Central memory CD8-positive, alpha-beta T cell (primary cell): ENCODE results near the gene SLC39A11.

Source experiments
- ATAC-seq: fragments of 150-1000 bp; cut with Tn5 transposase; replicated peaks from 2 replicates; pipeline ENCODE4 v1.10.0; 2022; ENCODE audit warnings: mild to moderate bottlenecking, moderate FRiP score, moderate number of reproducible peaks; ENCODE audit not compliant: poor library complexity, severe bottlenecking; ENCODE audit errors: extremely low read depth
- DNase-seq, 2 donors: peaks; one replicate each; pipeline ENCODE4 v3.0.0; 2021; ENCODE audit warnings: low spot score in 2 of 2
- H3K27ac Mint-ChIP-seq: one replicate; pipeline ENCODE4 v1.8.0; 2022; ENCODE audit warnings: low read depth, mild to moderate bottlenecking, moderate library complexity, mixed read lengths
- H3K27me3 Mint-ChIP-seq: one replicate; pipeline ENCODE4 v1.8.0; 2022; ENCODE audit warnings: mixed read lengths
- H3K36me3 Mint-ChIP-seq: one replicate; pipeline ENCODE4 v1.8.0; 2022; ENCODE audit warnings: mild to moderate bottlenecking, moderate library complexity, mixed read lengths; ENCODE audit not compliant: insufficient read depth
- H3K4me1 Mint-ChIP-seq: one replicate; pipeline ENCODE4 v1.8.0; 2022; ENCODE audit warnings: mixed read lengths
- H3K4me3 Mint-ChIP-seq: one replicate; pipeline ENCODE4 v1.8.0; 2022; ENCODE audit warnings: mild to moderate bottlenecking, moderate library complexity, mixed read lengths
- H3K9me3 Mint-ChIP-seq: one replicate; pipeline ENCODE4 v1.8.0; 2022; ENCODE audit warnings: mixed read lengths

SLC39A11 gene

DNA sequence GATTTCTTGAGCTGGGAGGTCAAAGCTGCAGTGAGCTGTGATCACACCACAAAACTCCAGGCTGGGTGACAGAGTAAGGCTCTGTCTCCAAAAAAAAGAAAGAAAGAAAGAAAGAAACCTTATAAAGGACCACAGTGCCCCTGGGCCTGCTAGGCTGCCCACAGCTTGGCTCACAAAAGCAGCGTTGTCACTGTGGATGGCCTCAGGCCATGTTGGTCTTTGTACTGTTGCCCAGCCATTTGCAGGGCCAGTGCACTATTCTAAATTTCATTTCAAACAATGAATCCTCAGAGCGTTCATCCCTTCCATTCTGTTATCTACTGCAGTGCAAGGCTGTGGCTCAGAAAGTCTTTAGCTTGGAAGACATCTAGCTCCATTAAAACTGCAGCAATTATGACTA is 208.4 kb downstream of the SLC39A11 start:
- Mint-ChIP-seq H3K4me1 (no peaks in the 10 kb centered on the region), H3K9me3 (peaks cover 11% of the 10 kb centered on the region), H3K36me3 (no peaks in the 10 kb centered on the region), H3K27ac (no peak overlapping the region), H3K27me3 (no peaks in the 10 kb centered on the region), H3K4me3 (no peak overlapping the region)
- ATAC-seq: no peak
- no peak for DNase-seq

DNA sequence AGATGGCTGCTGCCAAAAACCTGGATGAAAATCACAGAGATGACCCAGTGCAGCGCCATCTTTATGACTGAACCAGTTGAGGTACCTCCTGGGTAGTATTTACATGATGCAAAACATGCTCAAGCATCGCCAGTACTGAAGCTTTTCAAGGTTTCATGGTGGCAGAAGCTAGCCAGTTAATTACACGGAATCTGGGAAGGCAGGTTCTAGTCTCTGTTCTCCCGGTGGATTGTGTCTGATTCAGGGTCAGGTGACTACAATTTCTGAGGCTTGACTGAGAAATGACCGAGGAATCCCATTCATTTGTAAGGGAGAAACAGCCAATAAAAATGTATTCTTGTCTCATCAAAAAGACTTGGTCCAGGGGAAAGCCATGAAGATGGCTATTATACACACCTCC is 209.1 kb downstream of the SLC39A11 start:
- H3K9me3 Mint-ChIP-seq: peaks cover 11% of the 10 kb centered on the region
- no peak overlapping the region for H3K4me3 Mint-ChIP-seq
- no peak for DNase-seq
- H3K27ac Mint-ChIP-seq: no peak overlapping the region
- no peaks in the 10 kb centered on the region for H3K4me1 Mint-ChIP-seq
- no peaks in the 10 kb centered on the region for H3K36me3 Mint-ChIP-seq
- no peak for ATAC-seq
- no peaks in the 10 kb centered on the region for H3K27me3 Mint-ChIP-seq

GRCh38 chr17:72882426-72882825 is 210.1 kb downstream of the SLC39A11 start:
- Mint-ChIP-seq H3K36me3 (no peaks in the 10 kb centered on the region), H3K4me3 (no peak overlapping the region), H3K9me3 (peaks cover 11% of the 10 kb centered on the region), H3K27me3 (no peaks in the 10 kb centered on the region), H3K4me1 (no peaks in the 10 kb centered on the region), H3K27ac (no peak overlapping the region)
- DNase-seq (no peak), ATAC-seq (no peak)

- H3K36me3 Mint-ChIP-seq: no peaks in the 10 kb centered on the region
- H3K4me1 Mint-ChIP-seq: no peaks in the 10 kb centered on the region
- ATAC-seq (no peak), DNase-seq (no peak)
- no peak overlapping the region for H3K4me3 Mint-ChIP-seq
- no peak overlapping the region for H3K27ac Mint-ChIP-seq
- no peaks in the 10 kb centered on the region for H3K27me3 Mint-ChIP-seq
- peaks cover 11% of the 10 kb centered on the region for H3K9me3 Mint-ChIP-seq
These were observed 212.6 kb downstream of the SLC39A11 start for GRCh38 chr17:72879877-72880276.

DNA sequence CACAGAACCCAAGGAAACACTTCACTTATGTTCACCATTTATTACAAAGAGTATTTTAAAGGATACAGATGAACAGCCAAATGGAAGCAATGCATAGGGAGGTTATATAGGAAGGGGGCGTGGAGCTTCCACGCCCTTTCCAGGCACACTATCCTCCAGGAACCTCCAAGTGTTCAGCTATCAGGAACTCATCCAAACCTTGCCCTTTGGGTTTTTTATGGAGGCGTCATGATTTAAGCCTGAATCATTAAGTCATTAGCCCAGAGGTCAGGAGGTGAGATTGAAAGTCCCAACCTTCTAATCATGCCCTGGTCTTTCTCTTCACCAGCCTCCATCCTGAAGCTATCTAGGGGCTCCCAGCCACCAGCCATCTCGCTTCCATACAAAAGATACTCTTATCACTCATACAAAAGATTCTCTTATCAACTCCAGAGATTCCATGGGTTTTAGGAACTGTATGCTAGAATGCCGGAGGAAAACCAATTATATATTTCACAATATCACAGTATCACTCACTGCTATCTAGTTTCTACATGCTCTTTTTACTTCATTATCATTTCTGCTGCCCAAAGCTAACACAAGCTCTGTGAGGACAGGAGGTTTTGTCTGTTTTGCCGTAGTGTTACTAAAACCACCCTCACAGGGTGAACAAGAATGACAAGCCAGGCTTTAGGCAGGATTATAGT is 213.4 kb downstream of the SLC39A11 start:
- ATAC-seq: no peak
- Mint-ChIP-seq H3K36me3 (no peaks in the 10 kb centered on the region), H3K9me3 (peaks cover 11% of the 10 kb centered on the region), H3K27ac (no peak overlapping the region), H3K27me3 (no peaks in the 10 kb centered on the region), H3K4me1 (no peaks in the 10 kb centered on the region), H3K4me3 (no peak overlapping the region)
- no peak for DNase-seq

- H3K4me3 Mint-ChIP-seq: no peak overlapping the region
- ATAC-seq: no peak
- H3K9me3 Mint-ChIP-seq: peaks cover 11% of the 10 kb centered on the region
- no peak for DNase-seq
- no peak overlapping the region for H3K27ac Mint-ChIP-seq
- no peaks in the 10 kb centered on the region for H3K36me3 Mint-ChIP-seq
- H3K4me1 Mint-ChIP-seq: no peaks in the 10 kb centered on the region
- H3K27me3 Mint-ChIP-seq: no peaks in the 10 kb centered on the region
These were observed 215.1 kb downstream of the SLC39A11 start for GRCh38 chr17:72877348-72877747.

DNA sequence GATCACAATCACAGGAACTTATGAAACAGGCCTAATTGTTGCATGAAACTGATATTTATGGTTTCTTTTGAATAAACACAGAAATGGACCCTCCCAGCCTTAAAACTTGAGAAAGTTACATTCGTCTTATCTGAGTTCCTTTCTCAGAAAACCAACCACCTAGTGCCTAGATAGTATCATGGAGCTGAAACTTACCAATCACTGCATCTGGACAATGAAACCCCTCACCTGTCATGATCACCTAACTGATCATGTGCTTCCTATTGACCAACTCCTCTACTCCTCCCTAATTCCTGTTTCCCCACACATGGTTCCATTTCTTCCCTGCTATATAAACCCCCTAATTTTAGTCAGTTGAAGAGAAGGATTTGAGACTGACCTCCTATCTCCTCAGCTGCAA is 216.1 kb downstream of the SLC39A11 start:
- peaks cover 11% of the 10 kb centered on the region for H3K9me3 Mint-ChIP-seq
- no peak overlapping the region for H3K4me3 Mint-ChIP-seq
- H3K36me3 Mint-ChIP-seq: no peaks in the 10 kb centered on the region
- DNase-seq (no peak), ATAC-seq (no peak)
- no peak overlapping the region for H3K27ac Mint-ChIP-seq
- no peaks in the 10 kb centered on the region for H3K27me3 Mint-ChIP-seq
- no peaks in the 10 kb centered on the region for H3K4me1 Mint-ChIP-seq

DNA sequence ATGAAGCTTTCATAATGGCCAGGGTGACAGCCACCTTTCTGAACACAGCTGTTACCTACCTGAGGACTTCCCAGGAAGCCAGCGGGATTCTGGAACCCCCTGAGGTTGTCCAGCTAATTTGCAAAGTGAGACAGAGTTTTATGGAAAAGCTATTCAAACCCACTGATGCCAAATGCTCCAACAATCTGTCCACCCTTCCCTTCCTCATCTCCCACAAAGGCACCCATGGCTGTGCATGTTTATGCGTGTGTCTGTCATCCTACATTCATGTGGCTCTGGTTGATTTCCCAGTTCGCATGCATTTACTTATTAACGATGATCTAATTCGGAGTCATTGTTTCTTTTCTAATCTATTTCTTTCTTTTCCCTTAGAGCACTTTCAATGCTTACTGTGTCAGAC is 217.1 kb downstream of the SLC39A11 start:
- no peak overlapping the region for H3K27ac Mint-ChIP-seq
- H3K36me3 Mint-ChIP-seq: no peaks in the 10 kb centered on the region
- H3K4me1 Mint-ChIP-seq: no peaks in the 10 kb centered on the region
- H3K4me3 Mint-ChIP-seq: no peak overlapping the region
- DNase-seq: no peak
- no peak for ATAC-seq
- H3K9me3 Mint-ChIP-seq: peaks cover 9% of the 10 kb centered on the region
- H3K27me3 Mint-ChIP-seq: no peaks in the 10 kb centered on the region

GRCh38 chr17:72872396-72872795 is 220.1 kb downstream of the SLC39A11 start:
- H3K4me1 Mint-ChIP-seq: no peaks in the 10 kb centered on the region
- no peaks in the 10 kb centered on the region for H3K27me3 Mint-ChIP-seq
- ATAC-seq: no peak
- H3K36me3 Mint-ChIP-seq: no peaks in the 10 kb centered on the region
- no peak overlapping the region for H3K4me3 Mint-ChIP-seq
- DNase-seq: no peak
- no peaks in the 10 kb centered on the region for H3K9me3 Mint-ChIP-seq
- H3K27ac Mint-ChIP-seq: no peak overlapping the region

DNA sequence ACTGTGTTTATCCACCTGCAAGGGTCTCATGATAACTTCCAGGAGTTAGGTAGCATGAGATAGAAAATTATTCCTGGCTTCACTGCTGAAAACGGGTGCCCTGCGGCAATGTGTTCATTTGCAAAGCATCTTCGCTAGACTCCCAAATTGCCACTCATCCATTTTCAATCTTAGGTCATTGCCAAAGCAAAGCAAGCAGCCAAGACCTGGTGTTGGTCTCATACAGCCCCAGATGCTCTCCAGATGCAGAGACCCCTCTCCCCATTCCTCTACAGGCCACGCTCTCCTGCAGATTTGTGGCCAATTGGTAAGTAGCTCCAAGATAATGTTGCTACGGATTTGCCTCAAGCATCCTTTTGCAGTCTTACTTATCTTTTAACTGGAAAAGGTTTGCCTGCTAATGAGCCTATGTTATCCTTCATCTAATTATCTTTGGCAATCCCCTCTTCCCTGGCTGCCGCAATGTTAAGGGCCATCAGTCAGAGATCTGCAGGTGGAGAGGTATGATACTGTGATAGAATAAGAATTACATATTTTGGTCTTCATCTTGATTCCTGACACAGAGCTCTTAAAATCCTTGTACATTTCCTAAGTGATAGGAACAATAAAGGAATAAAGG is 222.0 kb downstream of the SLC39A11 start:
- DNase-seq (no peak), ATAC-seq (no peak)
- no peaks in the 10 kb centered on the region for H3K27me3 Mint-ChIP-seq
- peaks cover 4% of the 10 kb centered on the region for H3K4me1 Mint-ChIP-seq
- H3K4me3 Mint-ChIP-seq: no peak overlapping the region
- no peaks in the 10 kb centered on the region for H3K9me3 Mint-ChIP-seq
- H3K36me3 Mint-ChIP-seq: no peaks in the 10 kb centered on the region
- no peak overlapping the region for H3K27ac Mint-ChIP-seq

- no peak overlapping the region for H3K4me3 Mint-ChIP-seq
- no peaks in the 10 kb centered on the region for H3K36me3 Mint-ChIP-seq
- peaks cover 6% of the 10 kb centered on the region for H3K4me1 Mint-ChIP-seq
- ATAC-seq (no peak), DNase-seq (no peak)
- no peaks in the 10 kb centered on the region for H3K9me3 Mint-ChIP-seq
- no peaks in the 10 kb centered on the region for H3K27me3 Mint-ChIP-seq
- no peak overlapping the region for H3K27ac Mint-ChIP-seq
These were observed 222.9 kb downstream of the SLC39A11 start for GRCh38 chr17:72869630-72870029.

DNA sequence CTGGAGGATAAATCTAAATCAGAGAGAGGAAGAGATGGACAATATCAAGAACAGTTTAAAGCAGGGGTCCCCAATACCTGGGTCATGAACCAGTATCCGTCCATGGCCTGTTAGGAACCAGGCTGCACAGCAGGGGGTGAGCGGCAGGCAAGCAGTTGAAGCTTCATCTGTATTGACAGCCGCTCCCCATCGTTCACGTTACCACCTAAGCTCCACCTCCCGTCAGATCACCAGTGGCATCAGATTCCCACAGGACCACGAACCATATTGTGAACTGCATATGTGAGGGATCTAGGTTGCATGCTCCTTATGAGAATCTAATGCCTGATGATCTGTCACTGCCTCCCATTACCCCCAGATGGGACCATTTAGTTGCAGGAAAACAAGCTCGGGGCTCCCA is 226.5 kb downstream of the SLC39A11 start:
- Mint-ChIP-seq H3K27ac (no peak overlapping the region), H3K4me3 (no peak overlapping the region), H3K9me3 (no peaks in the 10 kb centered on the region), H3K36me3 (no peaks in the 10 kb centered on the region), H3K4me1 (peaks cover 6% of the 10 kb centered on the region), H3K27me3 (no peaks in the 10 kb centered on the region)
- DNase-seq (no peak), ATAC-seq (no peak)

DNA sequence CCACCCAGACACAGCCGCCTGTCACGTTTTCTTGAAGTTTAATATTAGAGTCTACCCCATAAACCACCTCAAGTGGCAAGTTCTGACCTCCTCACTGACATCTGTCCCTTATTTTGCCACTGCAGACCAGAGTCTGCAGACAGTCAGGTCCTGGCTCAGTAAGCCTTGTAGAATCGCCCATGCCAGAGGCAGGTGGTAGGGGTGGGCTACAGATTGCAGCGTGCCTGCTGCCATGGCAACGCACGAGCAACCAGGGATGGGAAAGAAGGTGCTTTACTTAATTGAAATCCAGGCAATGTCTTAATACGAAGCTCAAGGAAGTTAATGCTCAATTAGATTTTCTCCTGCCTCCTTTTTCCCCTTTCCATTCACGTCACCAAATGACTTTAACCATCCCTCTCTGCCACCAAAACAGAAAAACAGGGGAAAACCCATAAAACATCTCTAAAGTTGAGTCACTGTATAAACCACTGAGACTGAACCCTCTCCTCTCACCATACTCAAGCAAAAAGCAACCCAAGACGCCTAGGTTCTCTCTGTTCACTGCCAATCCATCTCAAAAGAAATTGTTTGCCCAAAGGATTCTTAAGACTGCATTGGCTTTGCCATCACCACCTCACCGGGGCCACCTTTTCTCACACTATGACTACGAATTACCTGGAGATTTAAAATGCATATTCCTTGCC is 228.8 kb downstream of the SLC39A11 start:
- no peaks in the 10 kb centered on the region for H3K9me3 Mint-ChIP-seq
- H3K36me3 Mint-ChIP-seq: no peaks in the 10 kb centered on the region
- H3K27me3 Mint-ChIP-seq: no peaks in the 10 kb centered on the region
- ATAC-seq (no peak), DNase-seq (no peak)
- H3K4me1 Mint-ChIP-seq: peaks cover 6% of the 10 kb centered on the region
- H3K27ac Mint-ChIP-seq: no peak overlapping the region
- H3K4me3 Mint-ChIP-seq: no peak overlapping the region
